GM23338 (cell line): ENCODE measurements around the gene KCTD19. TPM values are rescaled to one million over a fixed set of nuclear protein-coding genes. Genes with fewer than 3 reads are reported as not detected.

ENCODE experiments used
- ATAC-seq: fragments of 200-7000 bp; cut with Tn5 transposase; 3 replicates; pipeline ENCODE4 v1.9.1; 2020
- DNase-seq: peaks from one replicate; pipeline ENCODE4 v3.0.0-alpha.2; 2015; ENCODE audit warnings: low spot score
- H2AFZ ChIP-seq: fragments of 200-600 bp; sonication (generic); 2 replicates; pipeline ENCODE4 v1.8.0; 2016; ENCODE audit warnings: antibody characterized with exemption, mild to moderate bottlenecking, moderate library complexity
- H3F3A ChIP-seq: fragments of 200-600 bp; sonication (generic); replicated peaks from 2 replicates; pipeline ENCODE4 v1.8.0; 2017; ENCODE audit warnings: antibody characterized with exemption, mixed run types, low read depth
- H3K27ac ChIP-seq: fragments of 200-600 bp; sonication (generic); 2 replicates; pipeline ENCODE4 v1.6.1; 2016; ENCODE audit warnings: low read depth
- H3K27me3 ChIP-seq: fragments of 200-600 bp; sonication (generic); 2 replicates; pipeline ENCODE4 v1.8.0; 2016; ENCODE audit warnings: mild to moderate bottlenecking, mixed run types, moderate library complexity; ENCODE audit not compliant: insufficient read depth
- H3K36me3 ChIP-seq: fragments of 200-600 bp; sonication (generic); 2 replicates; pipeline ENCODE4 v1.8.0; 2016; ENCODE audit warnings: mild to moderate bottlenecking; ENCODE audit not compliant: insufficient read depth
- H3K4me1 ChIP-seq: fragments of 200-600 bp; sonication (generic); 2 replicates; pipeline ENCODE4 v1.8.0; 2016; ENCODE audit warnings: mild to moderate bottlenecking, moderate library complexity; ENCODE audit not compliant: insufficient read depth
- H3K4me2 ChIP-seq: fragments of 200-600 bp; sonication (generic); 2 replicates; pipeline ENCODE4 v1.7.1; 2017; ENCODE audit warnings: mixed run types
- H3K4me3 ChIP-seq: fragments of 200-600 bp; sonication (generic); 2 replicates; pipeline ENCODE4 v1.6.1; 2016; ENCODE audit warnings: mixed run types
- H3K79me2 ChIP-seq: fragments of 200-600 bp; sonication (generic); replicated peaks from 2 replicates; pipeline ENCODE4 v1.8.0; 2017; ENCODE audit warnings: mild to moderate bottlenecking; ENCODE audit not compliant: insufficient read depth
- H3K9me2 ChIP-seq: fragments of 200-600 bp; sonication (generic); 2 replicates; pipeline ENCODE4 v1.8.0; 2017; ENCODE audit not compliant: insufficient read depth
- H4K20me1 ChIP-seq: fragments of 200-600 bp; sonication (generic); replicated peaks from 2 replicates; pipeline ENCODE4 v1.8.0; 2017; ENCODE audit warnings: mild to moderate bottlenecking; ENCODE audit not compliant: insufficient read depth
- H3K27ac Mint-ChIP-seq: 2 replicates; pipeline ENCODE4 v1.8.0; 2020; ENCODE audit warnings: inconsistent platforms, mild to moderate bottlenecking, moderate library complexity, mixed read lengths
- H3K27me3 Mint-ChIP-seq: 3 replicates; pipeline ENCODE4 v1.8.0; 2022; ENCODE audit warnings: low read depth, mild to moderate bottlenecking, moderate library complexity, mixed read lengths, inconsistent platforms; ENCODE audit not compliant: insufficient read depth, poor library complexity
- H3K36me3 Mint-ChIP-seq: 3 replicates; pipeline ENCODE4 v1.8.0; 2021; ENCODE audit warnings: low read depth, mild to moderate bottlenecking, inconsistent platforms, moderate library complexity, mixed read lengths
- H3K4me1 Mint-ChIP-seq: 3 replicates; pipeline ENCODE4 v1.8.0; 2020; ENCODE audit warnings: mild to moderate bottlenecking, inconsistent platforms, mixed read lengths
- H3K4me3 Mint-ChIP-seq: 3 replicates; pipeline ENCODE4 v1.8.0; 2021; ENCODE audit warnings: moderate library complexity, mild to moderate bottlenecking, inconsistent platforms, mixed read lengths
- H3K9me3 Mint-ChIP-seq: 3 replicates; pipeline ENCODE4 v1.8.0; 2020; ENCODE audit warnings: moderate library complexity, mild to moderate bottlenecking, inconsistent platforms, mixed read lengths
- CREB1 ChIP-seq: fragments of 250-450 bp; sonication (Bioruptor Pico); IDR thresholded peaks from 2 replicates; pipeline ENCODE4 v1.5.0; 2020; ENCODE audit warnings: low read depth, mild to moderate bottlenecking, moderate library complexity
- CTCF ChIP-seq, 2 experiments: fragments of 200-600 bp in 1 of 2; sonication (generic) in 1 of 2; conservative IDR thresholded peaks; 2 replicates each; pipeline versions ENCODE4 v1.5.1 to v1.6.1; 2016 to 2017; ENCODE audit warnings: antibody characterized with exemption in 2 of 2, low read depth in 2 of 2, mild to moderate bottlenecking in 2 of 2, moderate library complexity in 1 of 2
- ETS1 ChIP-seq: IDR thresholded peaks from 2 replicates; pipeline ENCODE4 v1.6.1; 2016; ENCODE audit warnings: antibody characterized with exemption
- EZH2 ChIP-seq: fragments of 200-600 bp; sonication (generic); IDR thresholded peaks from one replicate; pipeline ENCODE4 v1.8.0; 2017; ENCODE audit warnings: antibody characterized with exemption, mild to moderate bottlenecking, low read depth; ENCODE audit not compliant: unreplicated experiment
- EZH2phosphoT487 ChIP-seq: fragments of 200-600 bp; sonication (generic); IDR thresholded peaks from one replicate; pipeline ENCODE4 v1.8.1; 2018; ENCODE audit warnings: antibody characterized with exemption; ENCODE audit not compliant: unreplicated experiment
- JUNB ChIP-seq: IDR thresholded peaks from one replicate; pipeline ENCODE4 v1.6.1; 2016; ENCODE audit warnings: antibody characterized with exemption; ENCODE audit not compliant: unreplicated experiment
- NANOG ChIP-seq: IDR thresholded peaks from 2 replicates; pipeline ENCODE4 v1.6.1; 2016; ENCODE audit warnings: antibody characterized with exemption, borderline replicate concordance
- POLR2AphosphoS5 ChIP-seq: IDR thresholded peaks from 2 replicates; pipeline ENCODE4 v1.6.1; 2016; ENCODE audit warnings: antibody characterized with exemption, low read depth
- REST ChIP-seq: IDR thresholded peaks from one replicate; pipeline ENCODE4 v1.6.1; 2018; ENCODE audit warnings: antibody characterized with exemption; ENCODE audit not compliant: unreplicated experiment
- STAT1 ChIP-seq: IDR thresholded peaks from one replicate; pipeline ENCODE4 v1.6.1; 2016; ENCODE audit warnings: antibody characterized with exemption; ENCODE audit not compliant: unreplicated experiment
- ZNF114 ChIP-seq: fragments of 250-450 bp; sonication (Bioruptor Pico); IDR thresholded peaks from 2 replicates; pipeline ENCODE4 v1.5.0; 2020; ENCODE audit warnings: mild to moderate bottlenecking, moderate library complexity
- ZNF331 ChIP-seq: fragments of 250-450 bp; sonication (Bioruptor Pico); IDR thresholded peaks from 2 replicates; pipeline ENCODE4 v1.5.0; 2020; ENCODE audit warnings: low read depth, mild to moderate bottlenecking, moderate library complexity
- ZNF462 ChIP-seq: fragments of 250-450 bp; sonication (Bioruptor Pico); IDR thresholded peaks from 2 replicates; pipeline ENCODE4 v1.5.0; 2020; ENCODE audit warnings: mild to moderate bottlenecking, moderate library complexity
- polyA plus RNA-seq: library from polyadenylated mRNA; unstranded; fragments of >200 nt; fragmentation: Nextera tagmentation; extraction: Ambion mirVana; gene quantifications from 2 replicates; pipeline ENCODE4 v1.2.1, GENCODE V29; 2016
- total RNA-seq: library from RNA; depleted of rRNA; stranded (reverse); fragments of >200 nt; shearing (Covaris generic); gene quantifications from 2 replicates; pipeline ENCODE4 v1.2.3, GENCODE V29; 2014

Gene KCTD19
- total and polyA plus RNA-seq, 2 experiments from 2014 or later, result 0.31 to 0.65 TPM

- H3K36me3 ChIP-seq, result no peaks in the 10 kb centered on the region
- H3K4me1 Mint-ChIP-seq, result peaks cover 4% of the 10 kb centered on the region; the same call in 1 of the 3 replicates
- H2AFZ ChIP-seq, result no peak overlapping the region
- H3K27ac Mint-ChIP-seq, result no peak overlapping the region
- H3K4me1 ChIP-seq, result no peaks in the 10 kb centered on the region
- no peak overlapping the region for H3K4me2 ChIP-seq
- H3K79me2 ChIP-seq, result no peaks in the 10 kb centered on the region
- no peak overlapping the region for H3K27ac ChIP-seq
- no peak overlapping the region for H3K4me3 Mint-ChIP-seq
- H3K27me3 Mint-ChIP-seq, result peaks cover 11% of the 10 kb centered on the region
- H3F3A ChIP-seq, result no peaks in the 10 kb centered on the region
- ATAC-seq (no peak), DNase-seq (no peak)
- H3K9me3 Mint-ChIP-seq, result no peaks in the 10 kb centered on the region
- H3K4me3 ChIP-seq, result no peak overlapping the region
- no peaks in the 10 kb centered on the region; the same call in 1 of the 2 replicates for H4K20me1 ChIP-seq
- no peak for TF ChIP-seq REST
- TF ChIP-seq CREB1 (CRISPR knock-in tag), result no peak
- TF ChIP-seq POLR2AphosphoS5, result no peak
- TF ChIP-seq EZH2phosphoT487, result no peak
- TF ChIP-seq JUNB, result no peak
- no peak for TF ChIP-seq EZH2
- no peak for TF ChIP-seq CTCF (conservative IDR thresholded peaks at IDR 0.05; ENCODE audit: low read depth in 2 of 2)
- TF ChIP-seq ZNF462, result no peak
- TF ChIP-seq ETS1, result no peak
- no peak for TF ChIP-seq ZNF331 (CRISPR knock-in tag)
- no peak for TF ChIP-seq STAT1
- TF ChIP-seq ZNF114 (CRISPR knock-in tag), result no peak
- no peak for TF ChIP-seq NANOG
- H3K27me3 ChIP-seq, result no peaks in the 10 kb centered on the region
- peaks cover 5% of the 10 kb centered on the region; the same call in 2 of the 3 replicates for H3K36me3 Mint-ChIP-seq
- no peaks in the 10 kb centered on the region for H3K9me2 ChIP-seq
Observed at GRCh38 chr16:67256701-67257230, 69.8 kb downstream of the KCTD19 start.
